GM12864 (cell line): ENCODE data around the gene CPPED1.
A peak's percentile ranks its signal among the peaks of the same experiment; 100 is the strongest.
"Not testable (repeated sequence)": the region's sequence is repeated elsewhere in the genome, so short reads cannot be mapped to it uniquely, and the experiment has no call there.

Experiments used
- DNase-seq: peaks from one replicate; pipeline ENCODE4 v3.0.0-alpha.2; 2011; ENCODE audit warnings: low read depth
- H3K4me3 ChIP-seq: 2 replicates; pipeline ENCODE4 v1.5.1; 2011; ENCODE audit warnings: mild to moderate bottlenecking, low read depth, low read length, control low read depth
- TF ChIP-seq, protein P1 (sequence below): IDR thresholded peaks from 2 replicates; pipeline ENCODE4 v1.5.1; 2011; ENCODE audit warnings: low read depth, mild to moderate bottlenecking, moderate library complexity, low read length, control low read depth, inconsistent platforms; ENCODE audit errors: missing control alignments

Gene CPPED1

DNA sequence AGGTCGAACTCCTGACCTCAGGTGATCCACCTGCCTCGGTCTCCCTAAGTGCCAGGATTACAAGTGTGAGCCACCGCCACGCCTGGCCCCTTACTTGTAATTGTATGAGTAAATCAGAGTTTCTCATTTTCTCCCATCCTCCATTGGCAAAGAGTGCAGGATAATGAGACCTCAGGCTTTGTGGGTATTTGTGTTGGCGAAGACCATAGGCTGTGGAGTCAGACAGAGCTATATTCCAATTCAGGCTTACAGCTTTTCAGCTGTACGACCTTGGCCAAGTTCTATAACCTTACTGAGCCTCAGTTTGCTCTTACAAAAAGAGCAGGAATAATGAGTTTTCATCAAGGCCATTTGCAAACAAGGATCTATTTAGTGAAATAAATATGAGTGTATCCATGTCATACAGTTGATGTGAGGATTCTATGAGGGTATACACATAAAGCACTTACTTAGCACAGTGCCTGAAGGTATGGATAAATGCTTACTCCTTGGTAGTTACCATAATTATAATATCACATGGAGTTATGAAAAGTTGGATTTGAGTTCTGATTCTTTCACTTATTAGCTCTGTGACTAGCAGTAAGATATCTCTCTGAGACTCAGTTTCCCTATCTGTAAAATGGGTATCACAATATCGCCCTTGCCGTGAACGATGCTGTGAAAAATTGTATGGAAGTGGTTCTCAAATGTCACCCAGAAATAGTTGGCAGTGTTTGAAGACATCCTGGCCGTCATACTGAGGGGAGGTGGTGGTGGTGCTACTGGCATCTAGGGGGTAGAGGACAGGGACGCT lies 25.6 kb upstream of the CPPED1 start:
- DNase-seq = no peak
- TF ChIP-seq, protein P1, sequence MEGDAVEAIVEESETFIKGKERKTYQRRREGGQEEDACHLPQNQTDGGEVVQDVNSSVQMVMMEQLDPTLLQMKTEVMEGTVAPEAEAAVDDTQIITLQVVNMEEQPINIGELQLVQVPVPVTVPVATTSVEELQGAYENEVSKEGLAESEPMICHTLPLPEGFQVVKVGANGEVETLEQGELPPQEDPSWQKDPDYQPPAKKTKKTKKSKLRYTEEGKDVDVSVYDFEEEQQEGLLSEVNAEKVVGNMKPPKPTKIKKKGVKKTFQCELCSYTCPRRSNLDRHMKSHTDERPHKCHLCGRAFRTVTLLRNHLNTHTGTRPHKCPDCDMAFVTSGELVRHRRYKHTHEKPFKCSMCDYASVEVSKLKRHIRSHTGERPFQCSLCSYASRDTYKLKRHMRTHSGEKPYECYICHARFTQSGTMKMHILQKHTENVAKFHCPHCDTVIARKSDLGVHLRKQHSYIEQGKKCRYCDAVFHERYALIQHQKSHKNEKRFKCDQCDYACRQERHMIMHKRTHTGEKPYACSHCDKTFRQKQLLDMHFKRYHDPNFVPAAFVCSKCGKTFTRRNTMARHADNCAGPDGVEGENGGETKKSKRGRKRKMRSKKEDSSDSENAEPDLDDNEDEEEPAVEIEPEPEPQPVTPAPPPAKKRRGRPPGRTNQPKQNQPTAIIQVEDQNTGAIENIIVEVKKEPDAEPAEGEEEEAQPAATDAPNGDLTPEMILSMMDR = no peak
- no peak overlapping the region for H3K4me3 ChIP-seq

DNA sequence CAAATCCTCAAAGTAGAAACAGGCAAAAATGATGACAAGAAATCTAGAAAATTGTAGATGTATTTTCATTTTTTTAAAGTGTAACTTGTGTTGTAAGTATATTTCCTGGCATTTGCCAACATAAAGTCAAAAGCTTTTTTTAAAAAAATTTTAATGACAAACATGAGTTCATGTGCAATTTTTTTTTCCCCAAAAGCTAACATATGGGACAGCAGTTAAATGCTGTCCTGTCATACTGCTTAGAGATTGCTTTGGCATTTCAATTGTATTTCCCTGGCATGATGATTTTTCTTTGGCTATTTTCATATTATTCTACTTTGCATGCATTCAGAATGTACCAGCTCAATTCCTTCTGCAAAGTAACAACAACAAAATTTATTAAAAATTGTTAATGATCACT lies 24.5 kb upstream of the CPPED1 start:
- TF ChIP-seq, protein P1 = no peak
- no peak overlapping the region for H3K4me3 ChIP-seq
- no peak for DNase-seq

DNA sequence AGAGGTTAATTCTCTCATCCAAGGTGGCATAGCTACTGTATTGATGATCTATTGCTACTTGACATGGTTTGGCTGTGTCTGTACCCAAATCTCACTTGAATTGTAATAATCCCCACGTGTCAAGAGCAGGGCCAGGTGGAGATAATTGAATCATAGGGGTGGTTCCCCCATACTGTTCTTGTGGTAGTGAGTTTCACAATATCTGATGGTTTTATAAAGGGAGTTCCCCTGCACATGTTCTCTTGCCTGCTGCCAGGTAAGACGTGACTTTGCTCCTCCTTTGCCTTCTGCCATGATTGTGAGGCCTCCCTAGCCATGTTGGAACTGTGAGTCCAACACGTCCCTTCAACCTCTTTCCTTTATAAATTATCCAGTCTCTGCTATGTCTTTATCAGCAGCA lies 22.9 kb upstream of the CPPED1 start:
- no peak for DNase-seq
- TF ChIP-seq, protein P1 = no peak
- H3K4me3 ChIP-seq = no peak overlapping the region

DNA sequence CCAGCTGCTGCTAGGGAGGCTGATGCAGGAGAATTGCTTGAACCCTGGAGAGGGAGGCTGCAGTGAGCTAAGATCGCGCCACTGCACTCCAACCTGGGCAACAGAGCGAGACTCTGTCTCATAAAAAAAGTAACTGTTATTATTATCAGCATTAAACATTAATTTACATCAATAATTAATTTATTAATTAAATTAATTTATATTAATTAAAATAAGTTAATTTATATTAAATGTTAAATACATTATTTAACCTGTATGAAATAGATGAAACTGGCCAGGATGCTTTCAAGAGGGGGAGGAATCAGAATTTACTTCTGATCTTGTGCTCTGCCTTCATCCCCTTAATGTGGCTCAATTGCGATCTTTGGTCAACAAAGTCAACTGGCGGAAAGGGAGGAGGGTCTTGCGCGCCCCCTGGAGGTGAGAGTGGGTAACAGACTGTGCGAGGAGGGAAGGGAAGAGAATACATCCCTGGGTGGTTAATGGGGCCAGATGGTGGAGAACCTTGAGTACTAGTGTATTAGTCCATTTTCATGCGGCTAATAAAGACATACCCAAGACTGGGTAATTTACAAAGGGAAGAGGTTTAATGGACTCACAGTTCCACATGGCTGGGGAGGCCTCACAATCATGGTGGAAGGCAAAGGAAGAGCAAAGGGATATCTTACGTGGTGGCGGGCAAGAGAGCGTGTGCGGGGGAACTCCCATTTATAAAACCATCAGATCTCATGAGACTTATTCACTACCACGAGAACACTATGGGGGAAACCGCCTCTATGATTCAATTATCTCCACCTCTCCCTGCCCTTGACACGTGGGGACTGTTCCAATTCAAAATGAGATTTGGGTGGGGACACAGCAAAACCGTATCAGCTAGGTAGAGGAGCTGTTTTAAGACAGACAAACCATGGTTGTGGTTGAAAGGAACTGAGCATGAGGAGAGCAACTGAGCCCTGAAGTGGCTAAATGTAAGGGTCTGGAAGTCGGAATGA lies 15.7 kb upstream of the CPPED1 start:
- no peak overlapping the region for H3K4me3 ChIP-seq
- TF ChIP-seq, protein P1 = peak; percentile 85
- DNase-seq = peak; percentile 25

DNA sequence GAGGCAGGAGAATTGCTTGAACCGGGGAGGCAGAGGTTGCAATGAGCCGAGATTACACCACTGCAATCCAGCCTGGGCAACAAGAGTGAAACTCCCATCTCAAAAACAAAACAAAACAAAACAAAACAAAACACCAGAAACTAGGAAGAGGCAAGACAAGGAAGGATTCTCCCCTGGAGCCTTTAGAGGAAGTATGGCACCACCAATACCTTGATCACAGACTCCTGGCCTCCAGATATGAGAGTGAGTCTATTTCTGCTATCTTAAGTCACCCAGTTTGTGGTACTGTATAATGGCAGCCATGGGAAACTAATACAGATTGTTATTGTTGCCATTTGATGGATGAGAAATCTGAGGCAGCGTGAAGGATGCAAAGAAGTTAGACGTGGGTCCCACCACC lies 14.6 kb upstream of the CPPED1 start:
- TF ChIP-seq, protein P1 = no peak
- DNase-seq = no peak
- no peak overlapping the region for H3K4me3 ChIP-seq

DNA sequence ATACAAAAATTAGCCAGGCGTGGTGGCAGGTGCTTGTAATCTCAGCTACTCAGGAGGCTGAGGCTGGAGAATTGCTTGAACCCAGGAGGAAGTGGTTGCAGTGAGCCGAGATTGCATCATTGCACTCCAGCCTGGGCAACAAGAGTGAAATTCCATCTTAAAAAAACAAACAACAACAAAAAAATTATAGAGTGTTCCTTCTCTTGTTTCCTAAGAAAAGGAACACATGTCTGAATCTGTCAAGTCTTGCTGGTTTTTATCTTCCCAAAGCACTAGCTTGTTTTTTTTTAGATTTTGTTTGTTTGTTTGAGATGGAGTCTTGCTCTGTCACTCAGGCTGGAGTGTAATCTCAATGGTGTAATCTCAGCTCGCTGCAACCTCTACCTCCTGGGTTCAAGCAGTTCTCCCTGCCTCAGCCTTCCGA lies 13.1 kb upstream of the CPPED1 start:
- not testable (repeated sequence) for DNase-seq, H3K4me3 ChIP-seq

DNA sequence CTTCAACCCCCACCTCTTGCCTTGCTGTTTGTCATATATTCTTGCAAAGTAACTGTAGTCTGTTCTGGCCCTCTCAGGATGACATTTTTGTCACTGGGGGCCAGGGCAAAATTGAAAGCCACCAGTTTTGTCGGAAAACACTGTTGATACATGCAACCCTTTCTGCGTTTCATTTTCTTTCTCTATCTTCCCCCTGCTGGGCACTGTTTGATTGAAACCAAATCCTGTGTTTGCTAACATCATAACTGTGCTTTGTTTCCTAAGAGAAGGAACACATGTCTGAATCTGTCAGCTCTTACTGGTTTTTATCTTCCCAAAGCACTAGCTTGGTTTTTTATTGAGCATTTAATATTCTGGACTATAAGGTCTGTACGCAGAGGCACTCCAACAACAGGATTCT lies 11.7 kb upstream of the CPPED1 start:
- H3K4me3 ChIP-seq = no peak overlapping the region
- TF ChIP-seq, protein P1 = no peak
- DNase-seq = no peak

DNA sequence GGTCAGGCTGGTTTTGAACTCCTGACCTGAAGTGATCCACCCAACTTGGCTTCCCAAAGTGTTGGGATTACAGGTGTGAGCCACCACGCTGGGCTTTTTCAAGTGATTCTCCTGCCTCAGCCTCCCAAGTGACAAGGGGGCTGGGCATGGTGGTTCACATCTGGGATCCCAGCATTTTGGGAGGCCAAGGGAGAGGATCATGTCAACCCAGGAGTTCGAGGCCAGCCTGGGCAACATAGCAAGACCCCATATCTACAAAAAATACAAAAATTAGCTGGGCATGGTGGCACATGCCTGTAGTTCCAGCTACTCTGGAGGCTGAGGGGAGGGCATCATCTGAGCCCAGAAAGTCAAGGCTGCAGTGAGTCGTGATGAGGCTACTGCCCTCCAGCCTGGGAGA lies 10.0 kb upstream of the CPPED1 start:
- not testable (repeated sequence) for H3K4me3 ChIP-seq, DNase-seq

DNA sequence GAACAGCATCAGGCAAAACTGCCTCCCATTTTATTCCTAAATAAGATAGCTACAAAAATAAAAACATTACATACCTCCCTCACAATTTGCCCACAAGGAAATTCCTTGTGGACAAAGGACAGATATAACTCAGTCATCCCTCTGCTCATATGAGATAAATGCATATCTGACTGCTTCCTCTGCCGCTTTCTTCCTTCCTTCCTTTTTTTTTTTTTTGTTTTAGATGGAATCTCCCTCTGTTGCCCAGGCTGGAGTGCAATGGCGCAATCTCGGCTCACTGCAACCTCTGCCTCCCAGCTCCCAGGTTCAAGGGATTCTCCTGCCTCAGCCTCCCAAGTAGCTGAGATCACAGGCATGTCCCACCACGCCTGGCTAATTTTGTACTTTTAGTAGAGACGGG lies 9.6 kb upstream of the CPPED1 start:
- not testable (repeated sequence) for DNase-seq, H3K4me3 ChIP-seq
